GM12891 (cell line): ENCODE measurements around the gene CIPC.

Source experiments
- POLR2A ChIP-seq: IDR thresholded peaks from 2 replicates; pipeline ENCODE4 v1.6.1; 2011; ENCODE audit warnings: low read depth, low read length, control low read depth
- TAF1 ChIP-seq: IDR thresholded peaks from 2 replicates; pipeline ENCODE4 v1.6.1; 2011; ENCODE audit warnings: low read depth, low read length, control low read depth

GRCh38 chr14:77103951-77104350, 5.9 kb downstream of the CIPC start:
- TF ChIP-seq TAF1 (no peak), POLR2A (no peak)
